ENCODE measurements around the gene MAGEA8.
"Not testable (repeated sequence)": the region's sequence is repeated elsewhere in the genome, so short reads cannot be mapped to it uniquely, and the experiment has no call there.

Gene MAGEA8

DNA sequence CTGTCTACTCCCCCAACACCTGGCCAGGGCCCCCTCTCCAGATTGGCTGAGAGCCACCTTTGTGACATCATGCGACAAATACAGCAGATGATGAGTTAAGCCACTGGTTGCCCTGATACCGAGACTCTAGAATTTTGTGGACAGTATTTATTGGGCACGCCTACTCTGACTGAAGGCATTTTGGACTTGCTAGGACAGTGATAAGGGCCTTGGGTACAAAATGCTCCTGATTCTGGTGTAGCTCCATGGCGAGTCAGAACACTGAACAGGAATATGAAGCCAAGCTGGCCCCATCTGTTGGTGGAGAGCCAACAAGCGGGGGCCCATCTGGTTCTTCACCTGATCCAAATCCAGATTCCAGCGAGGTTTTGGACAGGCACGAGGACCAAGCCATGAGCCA, 48.4 kb downstream of the MAGEA8 start, which contains the start of gene HSFX4:
HSFX4 (plus strand) TSS at position 174 of the 400 bp plus-strand sequence; CDS start at position 246, 72 bp downstream.
- not testable (repeated sequence) for H3K36me3 ChIP-seq; DNase-seq; H3K27me3 ChIP-seq; H3K9me3 ChIP-seq; H3K4me3 ChIP-seq (ENCODE audit: low read depth, low read length); H3K4me1 ChIP-seq

DNA sequence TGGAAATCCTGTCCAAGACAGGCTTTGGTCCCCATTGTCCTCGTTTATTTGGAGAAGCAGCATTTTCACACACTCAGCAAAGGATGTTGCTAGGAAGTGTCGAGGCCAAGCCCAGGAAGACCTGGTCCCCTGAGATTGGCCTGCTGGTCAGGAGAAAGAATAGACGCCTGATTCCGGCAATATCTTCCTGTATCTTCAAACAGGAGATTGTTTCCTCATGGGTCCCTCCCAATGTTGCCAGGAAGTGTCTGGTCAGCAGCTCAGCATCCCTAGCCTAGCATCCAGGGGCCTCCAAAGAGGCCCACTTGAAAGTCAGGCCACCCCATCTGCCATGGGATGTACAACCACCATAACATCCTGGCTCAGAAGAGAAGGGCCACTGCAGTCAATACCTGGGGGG, 50.4 kb downstream of the MAGEA8 start:
- H3K9me3 ChIP-seq; DNase-seq; H3K27me3 ChIP-seq; H3K4me1 ChIP-seq; H3K4me3 ChIP-seq (ENCODE audit: low read depth, low read length); H3K36me3 ChIP-seq: not testable (repeated sequence)

GRCh38 chrX:149932150-149932549, 51.2 kb downstream of the MAGEA8 start:
- not testable (repeated sequence) for H3K36me3 ChIP-seq; DNase-seq; H3K9me3 ChIP-seq; H3K4me3 ChIP-seq (ENCODE audit: low read depth, low read length); H3K27me3 ChIP-seq; H3K4me1 ChIP-seq

GRCh38 chrX:149932970-149933369, 52.0 kb downstream of the MAGEA8 start:
- not testable (repeated sequence) for H3K36me3 ChIP-seq; H3K9me3 ChIP-seq; DNase-seq; H3K4me3 ChIP-seq (ENCODE audit: low read depth, low read length); H3K27me3 ChIP-seq; H3K4me1 ChIP-seq

DNA sequence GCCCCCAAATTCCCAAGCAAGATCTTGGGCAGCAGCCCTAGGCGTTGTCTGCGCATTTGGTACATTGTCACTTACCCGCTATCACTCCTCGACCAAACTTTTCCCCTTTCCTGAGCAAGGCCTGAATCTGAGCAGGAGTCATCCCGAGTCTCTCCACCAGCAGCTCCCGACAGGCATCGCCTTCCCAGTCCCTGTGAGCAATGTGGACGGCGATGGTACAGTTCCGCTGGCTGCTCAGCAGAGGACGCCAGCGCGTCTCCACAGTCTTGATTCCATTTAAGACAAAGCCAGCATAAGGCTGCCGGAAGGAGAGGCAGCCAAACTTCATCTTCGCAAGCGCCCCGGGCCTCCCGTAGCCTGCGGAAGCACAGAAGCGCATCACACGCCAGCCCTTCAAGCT, 52.6 kb downstream of the MAGEA8 start:
- H3K4me3 ChIP-seq (ENCODE audit: low read depth, low read length); DNase-seq; H3K9me3 ChIP-seq; H3K4me1 ChIP-seq; H3K36me3 ChIP-seq; H3K27me3 ChIP-seq: not testable (repeated sequence)

Measured in BE2C (cell line).